Measurements from ENCODE around the gene KIRREL1.

- no peak for TF ChIP-seq TAF1 (IDR thresholded peaks at IDR 0.05; ENCODE audit: borderline replicate concordance, insufficient read depth, low read length)
- no peak for TF ChIP-seq POLR2AphosphoS5 (IDR thresholded peaks at IDR 0.05; ENCODE audit: low read depth, low read length)
- TF ChIP-seq REST (IDR thresholded peaks at IDR 0.05; ENCODE audit: insufficient read depth in 1 of 2, low read depth in 2 of 2, low read length in 2 of 2): no peak
- TF ChIP-seq SIN3A (IDR thresholded peaks at IDR 0.05; ENCODE audit: borderline replicate concordance, insufficient read depth, low read length): no peak
- TF ChIP-seq FOXP2 (optimal IDR thresholded peaks at IDR 0.05; ENCODE audit: borderline replicate concordance, extremely low read depth, extremely low read length, insufficient read depth): no peak
Observed at GRCh38 chr1:158105352-158106095, 112.1 kb downstream of the KIRREL1 start.
